Ascending aorta (tissue), 2 donors: Measurements from ENCODE around the gene ACSM6. TPM values are rescaled to one million over a fixed set of nuclear protein-coding genes. Genes with fewer than 3 reads are reported as not detected.

Experiments used
- DNase-seq, 2 donors: peaks; one replicate each; pipeline ENCODE4 v3.0.0-alpha.2; 2019; ENCODE audit warnings: low spot score in 2 of 2
- H3K27ac ChIP-seq, 2 donors: fragments of 200-600 bp; sonication (generic); one replicate each; pipeline ENCODE4 v1.5.1; 2016 to 2017; ENCODE audit warnings: mild to moderate bottlenecking in 1 of 2
- H3K27me3 ChIP-seq: fragments of 200-600 bp; sonication (generic); one replicate; pipeline ENCODE4 v1.5.1; 2017
- H3K36me3 ChIP-seq, 2 donors: fragments of 200-600 bp; sonication (generic); one replicate each; pipeline ENCODE4 v1.5.1; 2016
- H3K4me1 ChIP-seq, 2 donors: fragments of 200-600 bp; sonication (generic); one replicate each; pipeline ENCODE4 v1.5.1; 2016 to 2017; ENCODE audit warnings: mild to moderate bottlenecking in 1 of 2
- H3K4me3 ChIP-seq, 2 donors: fragments of 200-600 bp; sonication (generic); one replicate each; pipeline ENCODE4 v1.5.1; 2016 to 2017; ENCODE audit warnings: mild to moderate bottlenecking in 1 of 2
- H3K9me3 ChIP-seq, 2 donors: fragments of 200-600 bp; sonication (generic); one replicate each; pipeline ENCODE4 v1.5.1; 2016
- CTCF ChIP-seq, 3 experiments: fragments of 200-600 bp in 2 of 3; fragments of 450-650 bp in 1 of 3; sonication (generic) in 2 of 3; IDR thresholded peaks; one replicate each; pipeline ENCODE4 v1.5.1; 2016 to 2019; ENCODE audit warnings: antibody characterized with exemption in 3 of 3, mild to moderate bottlenecking in 1 of 3, moderate library complexity in 1 of 3
- intact Hi-C: fragments of 100-400 bp; cut with DNase I; formaldehyde crosslinking; loops from one replicate; pipeline ENCODE4 v1.15.1; 2023
- total RNA-seq: library from RNA; depleted of rRNA; stranded (reverse); fragments of >200 nt; gene quantifications from one replicate; pipeline ENCODE4 v1.1.0, GENCODE V29; 2016

ACSM6 gene
- total RNA-seq, 1 donor from 2014 or later: not detected

- DNase-seq: no peak
- H3K4me3 ChIP-seq: no peak overlapping the region
- no peaks in the 10 kb centered on the region for H3K27me3 ChIP-seq
- peaks cover 8 to 46% of the 10 kb centered on the region in 2 donors for H3K4me1 ChIP-seq
- intact Hi-C loops: loop anchor here (5.0 to 10.0 kb wide), 5 partner anchors 58 to 353 kb away; no protein-coding TSS in a partner anchor
- peaks cover 5 to 18% of the 10 kb centered on the region in 2 donors for H3K36me3 ChIP-seq
- no peaks in the 10 kb centered on the region for H3K9me3 ChIP-seq
- peak overlapping the region; percentile 70 to 82 for H3K27ac ChIP-seq
- no peak for TF ChIP-seq CTCF (IDR thresholded peaks at IDR 0.05)
These were observed 55.4 kb downstream of the ACSM6 start for GRCh38 chr10:95249467-95249866.

- Histone ChIP-seq H3K27me3 (no peaks in the 10 kb centered on the region), H3K27ac (peak overlapping the region; percentile 56 to 82), H3K9me3 (no peaks in the 10 kb centered on the region), H3K4me1 (peaks cover 8 to 48% of the 10 kb centered on the region in 2 donors), H3K4me3 (no peak overlapping the region), H3K36me3 (peaks cover 0 to 4% of the 10 kb centered on the region in 2 donors)
- intact Hi-C loops: no loop called here
- no peak for TF ChIP-seq CTCF (IDR thresholded peaks at IDR 0.05)
- DNase-seq: no peak
These were observed 56.8 kb downstream of the ACSM6 start for GRCh38 chr10:95250856-95251255.

- no peak for TF ChIP-seq CTCF (IDR thresholded peaks at IDR 0.05)
- intact Hi-C loops: no loop called here
- H3K9me3 ChIP-seq: peaks cover 0 to 5% of the 10 kb centered on the region in 2 donors
- no peak overlapping the region for H3K4me3 ChIP-seq
- no peak for DNase-seq
- no peaks in the 10 kb centered on the region for H3K27me3 ChIP-seq
- H3K4me1 ChIP-seq: peaks cover 8 to 33% of the 10 kb centered on the region in 2 donors
- peak overlapping the region in 1 of 2 donors; percentile 20 for H3K27ac ChIP-seq
- peaks cover 11 to 15% of the 10 kb centered on the region in 2 donors for H3K36me3 ChIP-seq
These were observed 59.0 kb downstream of the ACSM6 start for GRCh38 chr10:95253007-95253406.

GRCh38 chr10:95253686-95254085 lies 59.6 kb downstream of the ACSM6 start:
- H3K4me1 ChIP-seq: peaks cover 8 to 26% of the 10 kb centered on the region in 2 donors
- intact Hi-C loops: no loop called here
- peak overlapping the region in 1 of 2 donors; percentile 20 for H3K27ac ChIP-seq
- DNase-seq: no peak
- no peaks in the 10 kb centered on the region for H3K27me3 ChIP-seq
- H3K4me3 ChIP-seq: no peak overlapping the region
- H3K36me3 ChIP-seq: peaks cover 11 to 21% of the 10 kb centered on the region in 2 donors
- TF ChIP-seq CTCF (IDR thresholded peaks at IDR 0.05): no peak
- H3K9me3 ChIP-seq: peaks cover 0 to 5% of the 10 kb centered on the region in 2 donors

GRCh38 chr10:95254629-95255028 lies 60.6 kb downstream of the ACSM6 start:
- intact Hi-C loops: no loop called here
- no peak for TF ChIP-seq CTCF (IDR thresholded peaks at IDR 0.05)
- Histone ChIP-seq H3K9me3 (peaks cover 0 to 5% of the 10 kb centered on the region in 2 donors), H3K36me3 (peaks cover 11 to 30% of the 10 kb centered on the region in 2 donors), H3K27me3 (no peaks in the 10 kb centered on the region), H3K4me3 (no peak overlapping the region), H3K4me1 (peaks cover 1 to 17% of the 10 kb centered on the region in 2 donors), H3K27ac (peak overlapping the region in 1 of 2 donors; percentile 13)
- DNase-seq: no peak

- H3K27ac ChIP-seq: no peak overlapping the region
- peaks cover 4 to 15% of the 10 kb centered on the region in 2 donors for H3K4me1 ChIP-seq
- no peak overlapping the region for H3K4me3 ChIP-seq
- intact Hi-C loops: no loop called here
- peaks cover 0 to 5% of the 10 kb centered on the region in 2 donors for H3K9me3 ChIP-seq
- no peaks in the 10 kb centered on the region for H3K27me3 ChIP-seq
- DNase-seq: no peak
- TF ChIP-seq CTCF (IDR thresholded peaks at IDR 0.05): no peak
- H3K36me3 ChIP-seq: peaks cover 11 to 38% of the 10 kb centered on the region in 2 donors
These were observed 62.2 kb downstream of the ACSM6 start for GRCh38 chr10:95256268-95256667.
